Retinal pigment epithelial cell (primary cell): Measurements from ENCODE around the gene ITGB8.
"Not testable (repeated sequence)": the region's sequence is repeated elsewhere in the genome, so short reads cannot be mapped to it uniquely, and the experiment has no call there.

Experiments used
- DNase-seq: peaks from one replicate; pipeline ENCODE4 v3.0.0-alpha.2; 2010; ENCODE audit warnings: low read depth
- H3K4me3 ChIP-seq: 2 replicates; pipeline ENCODE4 v1.5.1; 2011; ENCODE audit warnings: mild to moderate bottlenecking, low read length, control low read depth, moderate library complexity
- CTCF ChIP-seq: conservative IDR thresholded peaks from 2 replicates; pipeline ENCODE4 v1.5.1; 2011; ENCODE audit warnings: low read depth, low read length, control low read depth, inconsistent platforms

Gene ITGB8

GRCh38 chr7:20301311-20301939, 29.3 kb upstream of the ITGB8 start:
- H3K4me3 ChIP-seq: no peak overlapping the region
- TF ChIP-seq CTCF: no peak
- DNase-seq: no peak

- not testable (repeated sequence) for H3K4me3 ChIP-seq, DNase-seq
Measured at GRCh38 chr7:20302300-20302699, 28.4 kb upstream of the ITGB8 start.

GRCh38 chr7:20302891-20303290, 27.8 kb upstream of the ITGB8 start:
- DNase-seq: no peak
- no peak overlapping the region for H3K4me3 ChIP-seq
- TF ChIP-seq CTCF: no peak

GRCh38 chr7:20304366-20304765, 26.3 kb upstream of the ITGB8 start:
- no peak overlapping the region for H3K4me3 ChIP-seq
- TF ChIP-seq CTCF: no peak
- no peak for DNase-seq

- TF ChIP-seq CTCF: no peak
- DNase-seq: no peak
- H3K4me3 ChIP-seq: no peak overlapping the region
Measured at GRCh38 chr7:20305726-20306125, 25.0 kb upstream of the ITGB8 start.

- H3K4me3 ChIP-seq: no peak overlapping the region
- DNase-seq: no peak
- no peak for TF ChIP-seq CTCF
Measured at GRCh38 chr7:20306180-20306946, 24.3 kb upstream of the ITGB8 start.

- no peak for DNase-seq
- no peak for TF ChIP-seq CTCF
- no peak overlapping the region for H3K4me3 ChIP-seq
Measured at GRCh38 chr7:20307119-20307518, 23.6 kb upstream of the ITGB8 start.
